Midbrain (tissue), 1 donor: ENCODE measurements around the gene ZG16.
"Not testable (repeated sequence)": the region's sequence is repeated elsewhere in the genome, so short reads cannot be mapped to it uniquely, and the experiment has no call there.

Experiments used
- DNase-seq: peaks from one replicate; lab custom pipeline; 2025; lab: John Stamatoyannopoulos, UW

The ZG16 gene

GRCh38 chr16:29777576-29778350 is at the start of gene ZG16:
Gene ZG16, plus strand, starts transcription at chr16:29778256. Its CDS starts 1,011 bp downstream, at chr16:29779267.
- no peak for DNase-seq

DNA sequence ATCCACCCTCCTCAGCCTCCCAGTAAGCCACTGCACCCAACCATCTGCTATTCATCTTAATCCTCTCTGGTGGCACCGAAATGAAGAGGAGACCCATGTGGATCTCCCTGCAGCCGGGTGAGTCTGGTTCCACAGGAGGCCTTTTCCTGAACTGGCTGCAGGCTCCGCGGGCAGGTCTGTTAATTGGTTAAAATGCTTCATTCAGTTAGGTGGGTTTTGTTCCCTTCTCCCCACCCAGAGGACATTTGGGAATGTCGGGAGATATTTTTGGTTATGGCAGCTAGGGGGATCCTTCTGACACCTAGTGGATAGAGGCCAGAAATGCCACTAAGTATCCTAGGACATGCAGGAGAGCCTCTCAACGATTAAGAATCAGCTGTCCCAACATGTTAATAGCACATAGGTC is 48.9 kb upstream of the ZG16 start:
- DNase-seq, result peak; percentile 1

GRCh38 chr16:29730649-29731048 is 47.4 kb upstream of the ZG16 start:
- DNase-seq, result no peak

DNA sequence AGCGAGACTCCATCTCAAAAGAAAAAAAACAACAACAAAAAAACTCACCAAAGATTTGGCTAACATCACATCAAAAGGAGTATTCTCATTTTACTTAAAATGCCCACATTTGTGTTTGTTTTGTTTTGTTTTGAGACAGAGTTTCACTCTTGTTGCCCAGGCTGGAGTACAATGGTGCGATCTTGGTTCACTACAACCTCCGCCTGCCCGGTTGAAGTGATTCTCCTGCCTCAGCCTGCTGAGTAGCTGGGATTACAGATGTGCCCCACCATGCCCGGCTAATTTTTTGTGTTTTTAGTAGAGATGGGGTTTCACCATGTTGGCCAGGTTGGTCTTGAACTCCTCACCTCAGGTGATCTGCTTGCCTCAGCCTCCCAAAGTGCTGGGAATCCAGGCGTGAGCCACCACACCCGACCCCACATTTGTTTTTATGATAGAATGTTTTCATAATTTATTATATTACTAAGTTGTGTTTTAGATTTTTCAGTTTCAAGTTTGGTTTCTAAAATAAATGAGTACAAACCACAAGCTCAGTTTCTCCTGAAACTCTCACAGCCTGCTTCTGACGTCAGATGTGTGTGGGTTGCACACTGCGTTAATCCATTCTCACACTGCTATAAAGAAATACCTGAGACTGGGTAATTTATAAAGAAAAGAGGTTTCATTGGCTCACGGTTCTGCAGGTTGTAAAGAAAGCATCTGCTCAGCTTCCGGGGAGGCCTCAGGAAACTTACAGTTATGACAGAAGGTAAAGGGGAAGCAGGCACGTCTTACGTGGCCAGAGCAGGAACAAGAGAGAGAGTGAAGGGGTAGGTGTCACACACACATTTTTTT is 46.1 kb upstream of the ZG16 start:
- DNase-seq, result not testable (repeated sequence)

DNA sequence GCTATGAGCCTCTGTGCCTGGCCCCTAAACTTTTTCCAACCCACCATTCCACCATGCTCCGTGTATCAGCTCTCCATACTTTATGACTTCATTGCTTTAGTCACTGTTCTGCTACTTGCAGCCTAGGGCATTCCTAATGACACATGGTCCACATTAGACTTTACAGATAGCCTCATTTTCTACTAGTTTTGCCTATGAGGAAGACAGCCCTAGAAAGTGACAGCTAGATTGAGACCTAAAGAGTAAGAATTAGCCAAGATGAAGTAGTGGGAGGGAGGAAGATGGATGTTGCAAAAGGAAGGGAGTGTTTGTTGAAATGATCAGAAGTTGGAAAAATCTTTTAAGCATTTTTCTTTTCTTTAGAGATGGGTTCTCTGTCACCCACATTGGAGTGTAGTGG is 43.3 kb upstream of the ZG16 start:
- DNase-seq, result no peak

- DNase-seq, result no peak
Measured at GRCh38 chr16:29736112-29736511, 41.9 kb upstream of the ZG16 start.

GRCh38 chr16:29736764-29737163 is 41.3 kb upstream of the ZG16 start:
- DNase-seq, result no peak

DNA sequence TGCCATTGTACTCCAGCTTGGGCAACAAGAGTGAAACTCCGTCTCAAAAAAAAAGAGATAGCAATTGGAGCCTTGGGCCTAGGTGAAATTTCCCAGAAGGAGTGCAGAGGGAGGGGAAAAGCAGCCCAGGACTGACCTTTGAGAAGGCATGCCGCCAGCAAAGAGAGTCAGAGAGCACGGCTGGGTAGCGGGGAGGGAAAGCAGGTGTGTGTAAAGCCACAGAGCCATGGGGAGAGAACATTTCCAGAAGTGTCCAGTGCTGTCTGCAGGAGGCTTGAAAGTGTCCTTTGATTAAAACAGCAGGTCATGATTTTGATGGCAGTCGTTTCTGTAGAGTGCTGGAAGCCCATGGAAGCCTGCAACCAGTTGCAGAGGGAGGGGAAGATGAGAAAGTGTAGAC is 40.3 kb upstream of the ZG16 start:
- no peak for DNase-seq

- no peak for DNase-seq
Measured at GRCh38 chr16:29738514-29738913, 39.5 kb upstream of the ZG16 start.

- DNase-seq, result not testable (repeated sequence)
Measured at GRCh38 chr16:29739927-29740629, 38.0 kb upstream of the ZG16 start.

GRCh38 chr16:29740630-29741015 is 37.4 kb upstream of the ZG16 start:
- DNase-seq, result not testable (repeated sequence)

GRCh38 chr16:29742683-29743275 is 35.3 kb upstream of the ZG16 start:
- no peak for DNase-seq

GRCh38 chr16:29743475-29743826 is 34.6 kb upstream of the ZG16 start:
- no peak for DNase-seq

DNA sequence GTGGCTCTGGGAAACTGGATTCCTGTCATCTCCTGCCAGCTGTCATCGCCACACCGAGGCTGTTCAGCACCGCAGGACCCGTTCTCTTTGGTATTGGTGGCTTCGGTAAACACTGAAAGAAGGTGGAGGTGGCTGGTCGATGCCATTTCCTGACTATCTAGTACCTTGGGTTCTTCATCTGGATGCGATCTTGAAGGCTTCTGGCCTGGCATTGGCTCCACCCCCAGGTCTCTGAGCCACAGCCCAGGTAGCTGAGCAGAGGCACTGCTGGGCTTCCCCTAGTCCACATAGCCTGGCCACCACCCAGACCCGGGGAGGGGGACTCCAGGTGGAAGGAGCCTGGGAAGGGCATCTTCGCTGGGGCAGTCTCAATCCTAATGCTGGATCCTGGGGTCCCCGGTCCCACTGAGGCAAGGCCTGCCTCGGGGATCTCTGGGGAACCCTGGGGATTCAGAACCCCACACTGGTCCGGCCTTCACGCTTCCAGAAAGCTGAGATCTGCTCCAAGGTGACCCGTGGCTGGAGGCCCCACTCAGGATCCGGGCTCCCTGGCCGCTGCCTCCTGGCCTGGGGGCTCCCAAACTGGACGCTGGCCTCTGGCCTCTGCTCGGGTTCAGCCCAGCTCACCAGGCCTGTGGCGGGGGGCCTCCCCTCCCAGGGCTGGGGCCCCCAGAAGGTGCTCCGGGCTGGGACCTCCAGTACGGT is 34.1 kb upstream of the ZG16 start:
- DNase-seq, result no peak

DNA sequence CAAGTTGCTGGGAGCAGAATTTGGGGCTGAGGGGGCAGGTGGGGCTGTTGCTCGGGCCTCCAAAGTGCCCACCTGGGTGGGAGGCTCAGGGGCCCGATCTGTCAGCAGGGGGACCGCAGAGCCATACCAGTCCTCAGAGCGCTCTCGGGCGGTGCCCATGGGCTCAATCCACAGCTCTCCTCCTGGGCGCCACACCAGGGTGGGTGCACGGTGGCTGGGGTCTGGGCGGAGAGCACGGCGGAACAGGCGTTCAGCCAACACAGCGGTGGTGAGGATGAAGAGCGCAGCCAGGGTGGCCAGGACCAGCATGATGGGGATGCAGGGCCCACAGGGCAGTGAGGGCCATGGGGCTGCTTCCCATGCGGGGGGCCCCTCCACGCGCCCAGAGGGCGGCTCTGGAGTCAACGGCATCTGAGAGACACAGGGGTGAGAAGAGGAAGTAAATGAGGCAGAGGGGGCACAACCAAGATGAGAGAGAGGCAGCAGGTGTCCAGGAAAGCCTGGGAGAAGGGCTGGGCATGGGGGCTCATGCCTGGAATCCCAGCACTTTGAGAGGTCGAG is 33.4 kb upstream of the ZG16 start:
- DNase-seq, result no peak

GRCh38 chr16:29745121-29745852 is 32.8 kb upstream of the ZG16 start:
- no peak for DNase-seq

- peak; percentile 12 for DNase-seq
Measured at GRCh38 chr16:29745853-29746345, 32.2 kb upstream of the ZG16 start, which contains the start of gene C16orf54. Gene C16orf54, minus strand, starts transcription at chr16:29745990. Its CDS starts 1,039 bp downstream, at chr16:29744951.

GRCh38 chr16:29746518-29746917 is 31.5 kb upstream of the ZG16 start:
- DNase-seq, result not testable (repeated sequence)

GRCh38 chr16:29747947-29748759 is 29.9 kb upstream of the ZG16 start:
- DNase-seq, result no peak
